A673 (cell line): ENCODE results near the gene CFAP298. TPM values are rescaled to one million over a fixed set of nuclear protein-coding genes. Genes with fewer than 3 reads are reported as not detected.
"Not testable (repeated sequence)": the region's sequence is repeated elsewhere in the genome, so short reads cannot be mapped to it uniquely, and the experiment has no call there.

Experiments used
- Bru-seq: library from RNA; stranded (reverse); fragments of 400-500 nt; gene quantifications from one replicate; lab custom pipeline; 2021; lab: Mats Ljungman, UMichigan
- BruChase-seq, 2 experiments: library from RNA; stranded (reverse); fragments of 400-500 nt; gene quantifications; one replicate each; lab custom pipeline; 2021; lab: Mats Ljungman, UMichigan
- BruUV-seq: library from RNA; stranded (reverse); fragments of 400-500 nt; replicated peaks from 2 replicates; lab custom pipeline; 2021; lab: Mats Ljungman, UMichigan
- CTCF ChIA-PET: fragments of 300-600 bp; sonication (Branson Sonifier 250); formaldehyde crosslinking; loops from one replicate; lab custom pipeline; 2022; ENCODE audit warnings: antibody characterized with exemption; lab: Charles Lee
- POLR2A ChIA-PET: fragments of 300-600 bp; sonication (Branson Sonifier 250); formaldehyde crosslinking; loops from one replicate; lab custom pipeline; 2022; ENCODE audit warnings: antibody characterized with exemption; ENCODE audit not compliant: low non-redundant PET; lab: Charles Lee
- DNase-seq: peaks from one replicate; pipeline ENCODE4 v3.0.0-alpha.2; 2015; ENCODE audit warnings: low spot score
- H3K27ac ChIP-seq: fragments of 200-600 bp; sonication (generic); 2 replicates; pipeline ENCODE4 v1.5.1; 2016; ENCODE audit warnings: mixed run types, low read depth, mild to moderate bottlenecking, mixed read lengths, antibody characterized with exemption, low read length; ENCODE audit not compliant: poor library complexity, severe bottlenecking
- H3K27me3 ChIP-seq: fragments of 200-600 bp; sonication (generic); replicated peaks from 2 replicates; pipeline ENCODE4 v1.6.1; 2017; ENCODE audit warnings: mixed run types, low read depth, mild to moderate bottlenecking, mixed read lengths, antibody characterized with exemption, low read length; ENCODE audit not compliant: insufficient read depth, poor library complexity
- H3K36me3 ChIP-seq: fragments of 200-600 bp; sonication (generic); 2 replicates; pipeline ENCODE4 v1.6.1; 2016; ENCODE audit warnings: mixed run types, mild to moderate bottlenecking, mixed read lengths, antibody characterized with exemption, low read length; ENCODE audit not compliant: insufficient read depth, poor library complexity, severe bottlenecking
- H3K4me1 ChIP-seq: fragments of 200-600 bp; sonication (generic); 2 replicates; pipeline ENCODE4 v1.6.1; 2017; ENCODE audit warnings: mixed run types, mild to moderate bottlenecking, mixed read lengths, antibody characterized with exemption, low read length; ENCODE audit not compliant: insufficient read depth, poor library complexity, severe bottlenecking
- H3K4me3 ChIP-seq: fragments of 200-600 bp; sonication (generic); 2 replicates; pipeline ENCODE4 v1.5.1; 2016; ENCODE audit warnings: low read depth, mixed run types, mild to moderate bottlenecking, mixed read lengths, low read length; ENCODE audit not compliant: poor library complexity, severe bottlenecking
- H3K9me3 ChIP-seq: fragments of 200-600 bp; sonication (generic); 2 replicates; pipeline ENCODE4 v1.6.1; 2016; ENCODE audit warnings: mixed run types, low read depth, mild to moderate bottlenecking, mixed read lengths, antibody characterized with exemption, low read length; ENCODE audit not compliant: poor library complexity, severe bottlenecking
- EZH2 ChIP-seq: fragments of 200-600 bp; sonication (generic); IDR thresholded peaks from 2 replicates; pipeline ENCODE4 v1.6.1; 2017; ENCODE audit warnings: borderline replicate concordance, low read depth, mild to moderate bottlenecking, mixed read lengths, antibody characterized with exemption, low read length; ENCODE audit not compliant: poor library complexity, severe bottlenecking
- intact Hi-C: fragments of 100-400 bp; cut with micrococcal nuclease; formaldehyde crosslinking; loops from one replicate; pipeline ENCODE4 v1.10.0; 2022; ENCODE audit not compliant: unreplicated experiment
- long read RNA-seq: library from polyadenylated mRNA; stranded (forward); transcript quantifications from one replicate; pipeline ENCODE4 v2.0.0, GENCODE V29; 2022
- total RNA-seq: library from RNA; stranded (reverse); gene quantifications from 2 replicates; pipeline ENCODE4 v1.2.3, GENCODE V29; 2021
- TF ChIP-seq, protein P1 (sequence below): fragments of 300-800, 200-600 bp; sonication (generic); conservative IDR thresholded peaks from 2 replicates; pipeline ENCODE4 v1.5.1; 2017; ENCODE audit warnings: low read depth, mild to moderate bottlenecking, antibody characterized with exemption, low read length, moderate library complexity, mixed read lengths

CFAP298 gene, protein sequence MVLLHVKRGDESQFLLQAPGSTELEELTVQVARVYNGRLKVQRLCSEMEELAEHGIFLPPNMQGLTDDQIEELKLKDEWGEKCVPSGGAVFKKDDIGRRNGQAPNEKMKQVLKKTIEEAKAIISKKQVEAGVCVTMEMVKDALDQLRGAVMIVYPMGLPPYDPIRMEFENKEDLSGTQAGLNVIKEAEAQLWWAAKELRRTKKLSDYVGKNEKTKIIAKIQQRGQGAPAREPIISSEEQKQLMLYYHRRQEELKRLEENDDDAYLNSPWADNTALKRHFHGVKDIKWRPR
- total RNA-seq, result 54.8 and 55.2 TPM in 2 replicates
- Bru-seq, nascent RNA, result percentile 73 among the genes with signal in this experiment
- percentile 90 among the genes with signal in this experiment for BruChase-seq, experiment 1, labeled RNA remaining after a 2-hour chase
- BruChase-seq, experiment 2, labeled RNA remaining after a 6-hour chase, result percentile 89 among the genes with signal in this experiment
- long read RNA-seq, transcript CFAP298-201 (7 exons, 1,692 nt), result major isoform, 136 of 172 reads
- long read RNA-seq, transcript CFAP298-203 (5 exons, 2,503 nt), result minor isoform, 7 of 172 reads
- long read RNA-seq, transcript CFAP298-206 (6 exons, 1,082 nt), result minor isoform, 5 of 172 reads
- long read RNA-seq, partial matches to known transcripts, result 13 of 172 reads
- long read RNA-seq, other reads (novel, unspliced or antisense), result 9 of 172 reads

DNA sequence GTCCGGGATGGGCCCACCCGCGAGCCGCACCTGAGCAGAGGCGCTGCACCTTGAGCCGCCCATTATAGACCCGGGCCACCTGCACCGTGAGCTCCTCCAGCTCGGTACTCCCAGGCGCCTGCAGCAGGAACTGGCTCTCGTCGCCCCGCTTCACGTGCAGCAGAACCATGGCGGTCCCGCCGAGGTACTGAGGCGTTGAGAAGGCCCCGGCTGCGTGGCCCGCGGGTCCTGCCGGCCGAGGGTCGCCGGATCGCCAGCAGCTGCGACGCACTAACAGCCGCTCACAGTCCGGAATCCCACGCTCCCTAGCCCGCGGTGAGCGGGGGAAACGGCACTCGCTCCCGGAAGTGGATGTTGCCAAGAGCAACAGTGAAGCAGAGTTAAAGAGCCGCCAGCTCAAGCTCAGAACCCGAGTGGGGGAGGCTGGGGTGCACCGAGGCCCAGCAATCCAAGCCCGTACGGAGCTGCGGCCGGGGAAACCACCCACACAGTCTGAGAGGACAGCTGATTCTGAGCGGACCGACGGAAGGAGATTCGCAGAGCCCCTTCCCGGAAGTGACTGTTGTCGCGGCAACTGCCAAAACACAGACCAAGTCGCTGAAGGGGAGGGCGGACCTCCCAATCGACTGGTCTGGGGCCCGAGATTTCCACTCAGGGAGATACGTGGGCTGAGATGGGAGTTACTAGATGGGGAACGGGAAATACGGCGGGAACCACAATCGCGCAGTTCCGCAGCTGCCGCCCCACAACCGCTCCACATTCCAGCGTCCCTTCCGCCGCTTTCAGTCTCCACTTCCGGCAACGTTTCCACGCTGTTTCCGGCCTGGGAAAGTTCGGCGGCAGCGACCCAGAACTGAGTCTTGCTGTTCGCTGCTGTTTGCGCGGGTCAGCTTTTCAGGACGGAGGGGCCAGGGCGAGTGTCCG is at the start of gene CFAP298:
Gene CFAP298 (minus strand): TSS at position 303 of the 924 bp plus-strand sequence. CDS start 134 bp downstream, at position 169.
- BruUV-seq, result no TSS peak
- DNase-seq, result peak; percentile 95
- Histone ChIP-seq H3K4me3 (peak within 1 kb of the TSS; percentile 94), H3K27me3 (no peaks in the 10 kb centered on the region), H3K36me3 (peaks cover 19% of the 10 kb centered on the region), H3K27ac (peak within 1 kb of the TSS; percentile 90), H3K4me1 (peaks cover 6% of the 10 kb centered on the region), H3K9me3 (no peaks in the 10 kb centered on the region)
- ChIA-PET CTCF (interaction anchor here (1.0 kb wide), 1 partner anchor 12 kb away, joined by 6 read pairs; no protein-coding TSS in a partner anchor), POLR2A (no interaction called here)
- intact Hi-C loops, result loop anchor here (5.0 kb wide), 1 partner anchor 115 kb away; the partner anchor contains the start of gene SYNJ1
- TF ChIP-seq EZH2, result no peak

DNA sequence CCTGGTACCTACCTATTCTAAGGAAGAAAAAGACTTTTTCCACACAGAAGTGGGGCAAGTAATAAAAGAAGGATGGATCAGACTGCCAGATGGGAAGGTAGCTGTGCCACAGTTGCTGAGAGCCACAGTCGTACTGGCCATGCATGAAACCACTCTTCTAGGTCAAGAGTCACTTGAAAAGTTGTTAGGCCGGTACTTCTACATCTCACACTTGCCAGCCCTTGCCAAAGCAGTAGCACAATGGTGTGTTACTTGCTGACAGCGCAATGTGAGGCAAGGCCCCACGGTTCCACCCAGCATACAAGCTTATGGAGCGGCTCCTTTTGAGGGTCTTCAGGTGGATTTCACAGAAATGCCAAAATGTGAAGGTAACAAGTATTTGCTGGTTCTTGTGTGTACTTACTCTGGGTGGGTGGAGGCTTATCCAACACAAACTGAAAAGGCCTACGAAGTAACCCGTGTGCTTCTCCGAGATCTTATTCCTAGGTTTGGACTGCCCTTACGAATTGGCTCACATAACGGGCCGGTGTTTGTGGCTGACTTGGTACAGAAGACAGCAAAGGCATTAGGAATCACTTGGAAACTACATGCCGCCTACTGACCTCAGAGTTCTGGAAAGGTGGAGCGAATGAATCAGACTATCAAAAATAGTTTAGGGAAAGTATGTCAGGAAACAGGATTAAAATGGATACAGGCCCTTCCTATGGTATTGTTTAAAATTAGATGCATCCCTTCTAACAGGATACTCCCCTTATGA is 49.0 kb upstream of the CFAP298 start:
- H3K27ac ChIP-seq, H3K9me3 ChIP-seq, CTCF ChIA-PET, POLR2A ChIA-PET, BruUV-seq, H3K27me3 ChIP-seq, H3K4me3 ChIP-seq, DNase-seq, H3K4me1 ChIP-seq, intact Hi-C loops: not testable (repeated sequence)
- peaks cover 25% of the 10 kb centered on the region for H3K36me3 ChIP-seq

DNA sequence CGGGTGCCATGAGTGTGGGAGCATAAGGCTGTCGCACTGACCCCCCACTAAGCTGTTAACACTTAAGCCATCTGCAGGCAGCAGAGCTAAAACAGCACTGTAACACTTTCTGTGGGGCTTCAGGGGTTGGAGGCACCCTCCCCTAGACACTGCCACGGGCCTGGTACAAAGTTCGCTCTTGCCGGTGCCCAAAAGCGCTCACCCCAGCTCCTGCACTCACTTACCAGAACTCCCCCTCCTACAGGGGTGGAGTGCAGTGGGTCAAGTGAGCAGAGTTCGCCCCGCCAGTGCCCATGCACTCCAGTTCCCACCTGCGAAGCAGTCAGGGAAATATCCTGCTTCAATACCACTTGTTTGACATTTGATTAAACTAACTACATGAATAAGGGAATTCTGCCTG is 46.3 kb upstream of the CFAP298 start:
- no peaks in the 10 kb centered on the region for H3K27me3 ChIP-seq
- no peak overlapping the region for H3K4me3 ChIP-seq
- H3K36me3 ChIP-seq, result peaks cover 1% of the 10 kb centered on the region
- no peaks in the 10 kb centered on the region for H3K4me1 ChIP-seq
- no peak overlapping the region for H3K27ac ChIP-seq
- intact Hi-C loops, result no loop called here
- POLR2A ChIA-PET, result interaction anchor here (0.6 kb wide), 1 partner anchor 1132 kb away, joined by 6 read pairs; no protein-coding TSS in a partner anchor
- BruUV-seq, result no TSS peak
- no peaks in the 10 kb centered on the region for H3K9me3 ChIP-seq
- DNase-seq, result no peak
- TF ChIP-seq, protein P1, sequence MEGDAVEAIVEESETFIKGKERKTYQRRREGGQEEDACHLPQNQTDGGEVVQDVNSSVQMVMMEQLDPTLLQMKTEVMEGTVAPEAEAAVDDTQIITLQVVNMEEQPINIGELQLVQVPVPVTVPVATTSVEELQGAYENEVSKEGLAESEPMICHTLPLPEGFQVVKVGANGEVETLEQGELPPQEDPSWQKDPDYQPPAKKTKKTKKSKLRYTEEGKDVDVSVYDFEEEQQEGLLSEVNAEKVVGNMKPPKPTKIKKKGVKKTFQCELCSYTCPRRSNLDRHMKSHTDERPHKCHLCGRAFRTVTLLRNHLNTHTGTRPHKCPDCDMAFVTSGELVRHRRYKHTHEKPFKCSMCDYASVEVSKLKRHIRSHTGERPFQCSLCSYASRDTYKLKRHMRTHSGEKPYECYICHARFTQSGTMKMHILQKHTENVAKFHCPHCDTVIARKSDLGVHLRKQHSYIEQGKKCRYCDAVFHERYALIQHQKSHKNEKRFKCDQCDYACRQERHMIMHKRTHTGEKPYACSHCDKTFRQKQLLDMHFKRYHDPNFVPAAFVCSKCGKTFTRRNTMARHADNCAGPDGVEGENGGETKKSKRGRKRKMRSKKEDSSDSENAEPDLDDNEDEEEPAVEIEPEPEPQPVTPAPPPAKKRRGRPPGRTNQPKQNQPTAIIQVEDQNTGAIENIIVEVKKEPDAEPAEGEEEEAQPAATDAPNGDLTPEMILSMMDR, result no peak
- no peak for TF ChIP-seq EZH2
- CTCF ChIA-PET, result no interaction called here
